Measurements from ENCODE around the gene SLC6A19.

Gene SLC6A19

GRCh38 chr5:1178529-1179382 is 22.6 kb upstream of the SLC6A19 start:
- no peak for DNase-seq

GRCh38 chr5:1179383-1179715 is 22.0 kb upstream of the SLC6A19 start:
- no peak for DNase-seq

- no peak for DNase-seq
These were observed 21.3 kb upstream of the SLC6A19 start for GRCh38 chr5:1180096-1180495.

- DNase-seq, result no peak
These were observed 20.5 kb upstream of the SLC6A19 start for GRCh38 chr5:1180841-1181271.

- no peak for DNase-seq
These were observed 19.7 kb upstream of the SLC6A19 start for GRCh38 chr5:1181451-1182359.

- no peak for DNase-seq
These were observed 19.1 kb upstream of the SLC6A19 start for GRCh38 chr5:1182360-1182632.

- no peak for DNase-seq
These were observed 18.6 kb upstream of the SLC6A19 start for GRCh38 chr5:1182633-1183423.

GRCh38 chr5:1183424-1184162 is 17.8 kb upstream of the SLC6A19 start:
- DNase-seq, result no peak

- no peak for DNase-seq
These were observed 17.3 kb upstream of the SLC6A19 start for GRCh38 chr5:1184163-1184470.

GRCh38 chr5:1184481-1184880 is 16.9 kb upstream of the SLC6A19 start:
- DNase-seq, result no peak

- no peak for DNase-seq
These were observed 16.3 kb upstream of the SLC6A19 start for GRCh38 chr5:1185038-1185627.

- DNase-seq, result no peak
These were observed 15.6 kb upstream of the SLC6A19 start for GRCh38 chr5:1185629-1186350.

GRCh38 chr5:1186351-1187233 is 14.8 kb upstream of the SLC6A19 start:
- DNase-seq, result no peak

GRCh38 chr5:1187234-1187949 is 14.0 kb upstream of the SLC6A19 start:
- DNase-seq, result no peak

- DNase-seq, result no peak
These were observed 13.5 kb upstream of the SLC6A19 start for GRCh38 chr5:1187950-1188334.

GRCh38 chr5:1188464-1188863 is 12.9 kb upstream of the SLC6A19 start:
- DNase-seq, result no peak

GRCh38 chr5:1189269-1189668 is 12.1 kb upstream of the SLC6A19 start:
- DNase-seq, result no peak

GRCh38 chr5:1190278-1190677 is 11.1 kb upstream of the SLC6A19 start:
- peak; percentile 51 for DNase-seq

- peak; percentile 67 for DNase-seq
These were observed 10.6 kb upstream of the SLC6A19 start for GRCh38 chr5:1190837-1191239.
